Measurements from ENCODE around the gene MEIKIN.

Gene MEIKIN

GRCh38 chr5:131990716-131991115, 45.3 kb upstream of the MEIKIN start:
- H3K4me3 ChIP-seq (ENCODE audit: low read depth, low read length): no peak overlapping the region
- TF ChIP-seq CTCF (IDR thresholded peaks at IDR 0.05; ENCODE audit: low read depth, low read length): no peak

GRCh38 chr5:131988601-131989000, 43.1 kb upstream of the MEIKIN start:
- no peak overlapping the region for H3K4me3 ChIP-seq (ENCODE audit: low read depth, low read length)
- no peak for TF ChIP-seq CTCF (IDR thresholded peaks at IDR 0.05; ENCODE audit: low read depth, low read length)

- no peak for TF ChIP-seq CTCF (IDR thresholded peaks at IDR 0.05; ENCODE audit: low read depth, low read length)
- no peak overlapping the region for H3K4me3 ChIP-seq (ENCODE audit: low read depth, low read length)
Observed at GRCh38 chr5:131987251-131987650, 41.8 kb upstream of the MEIKIN start.

GRCh38 chr5:131986161-131986912, 40.9 kb upstream of the MEIKIN start:
- no peak overlapping the region for H3K4me3 ChIP-seq (ENCODE audit: low read depth, low read length)
- no peak for TF ChIP-seq CTCF (IDR thresholded peaks at IDR 0.05; ENCODE audit: low read depth, low read length)

- TF ChIP-seq CTCF (IDR thresholded peaks at IDR 0.05; ENCODE audit: low read depth, low read length): no peak
Observed at GRCh38 chr5:131984956-131985665, 39.6 kb upstream of the MEIKIN start.

GRCh38 chr5:131983244-131983771, 37.8 kb upstream of the MEIKIN start:
- no peak for TF ChIP-seq CTCF (IDR thresholded peaks at IDR 0.05; ENCODE audit: low read depth, low read length)

More at GRCh38 chr5:131984956-131985665, 39.6 kb upstream of the MEIKIN start:
- H3K4me3 ChIP-seq (ENCODE audit: low read depth, low read length): no peak overlapping the region

GRCh38 chr5:131981516-131981915, 36.1 kb upstream of the MEIKIN start:
- TF ChIP-seq CTCF (IDR thresholded peaks at IDR 0.05; ENCODE audit: low read depth, low read length): no peak
- H3K4me3 ChIP-seq (ENCODE audit: low read depth, low read length): no peak overlapping the region

More at GRCh38 chr5:131983244-131983771, 37.8 kb upstream of the MEIKIN start:
- no peak overlapping the region for H3K4me3 ChIP-seq (ENCODE audit: low read depth, low read length)
